HT1080 (cell line): Measurements from ENCODE around the gene BCAS1. TPM values are rescaled to one million over a fixed set of nuclear protein-coding genes. Genes with fewer than 3 reads are reported as not detected.

Source experiments
- DNase-seq: peaks from one replicate; pipeline ENCODE4 v3.0.0-alpha.2; 2015; ENCODE audit warnings: low read depth
- total RNA-seq: library from RNA; depleted of rRNA; stranded (reverse); fragments of >200 nt; shearing (Covaris generic); gene quantifications from 2 replicates; pipeline ENCODE4 v1.2.3, GENCODE V29; 2014

The BCAS1 gene
- total RNA-seq, 1 experiment from 2014 or later = 0.06 TPM

- DNase-seq = no peak
Measured at GRCh38 chr20:53914091-53914780, 156.2 kb downstream of the BCAS1 start.

GRCh38 chr20:53911301-53911700 is 159.1 kb downstream of the BCAS1 start:
- DNase-seq = no peak

- DNase-seq = no peak
Measured at GRCh38 chr20:53910351-53911002, 159.9 kb downstream of the BCAS1 start.

- DNase-seq = no peak
Measured at GRCh38 chr20:53907968-53908751, 162.2 kb downstream of the BCAS1 start.

- DNase-seq = no peak
Measured at GRCh38 chr20:53905820-53906191, 164.6 kb downstream of the BCAS1 start.

- DNase-seq = no peak
Measured at GRCh38 chr20:53905019-53905819, 165.2 kb downstream of the BCAS1 start.

GRCh38 chr20:53904261-53904660 is 166.1 kb downstream of the BCAS1 start:
- DNase-seq = no peak

GRCh38 chr20:53903652-53903987 is 166.8 kb downstream of the BCAS1 start:
- DNase-seq = no peak

- DNase-seq = no peak
Measured at GRCh38 chr20:53902968-53903651, 167.3 kb downstream of the BCAS1 start.

- DNase-seq = no peak
Measured at GRCh38 chr20:53901497-53902096, 168.8 kb downstream of the BCAS1 start.

GRCh38 chr20:53901064-53901463 is 169.3 kb downstream of the BCAS1 start:
- DNase-seq = peak; percentile 85

- peak; percentile 96 for DNase-seq
Measured at GRCh38 chr20:53900380-53900999, 169.9 kb downstream of the BCAS1 start.

GRCh38 chr20:53899351-53900167 is 170.8 kb downstream of the BCAS1 start:
- peak; percentile 99 for DNase-seq

- no peak for DNase-seq
Measured at GRCh38 chr20:53898556-53898931, 171.8 kb downstream of the BCAS1 start.

- DNase-seq = no peak
Measured at GRCh38 chr20:53897884-53898555, 172.4 kb downstream of the BCAS1 start.

- no peak for DNase-seq
Measured at GRCh38 chr20:53896647-53897046, 173.7 kb downstream of the BCAS1 start.

GRCh38 chr20:53896041-53896440 is 174.4 kb downstream of the BCAS1 start:
- no peak for DNase-seq

- no peak for DNase-seq
Measured at GRCh38 chr20:53895385-53895755, 175.0 kb downstream of the BCAS1 start.
